Adrenal gland (tissue), 12 donors: ENCODE data around the gene FAM216B. TPM values are rescaled to one million over a fixed set of nuclear protein-coding genes. Genes with fewer than 3 reads are reported as not detected.

Source experiments
- DNase-seq, 7 donors: peaks; one replicate each; pipeline ENCODE4 v3.0.0-alpha.2; 2019 to 2020
- H3K27ac ChIP-seq, 5 donors: fragments of 200-600 bp; sonication (generic) in 4 of 5; 1 replicate in 3 of 5; 2 replicates in 2 of 5; pipeline versions ENCODE4 v1.5.1 to v1.8.0; 2016 to 2020; ENCODE audit warnings: mild to moderate bottlenecking in 1 of 5
- H3K27me3 ChIP-seq: fragments of 200-600 bp; 2 replicates; pipeline ENCODE4 v1.8.0; 2021
- H3K36me3 ChIP-seq, 2 donors: fragments of 200-600 bp; replicated peaks in 1 of 2; 1 replicate in 1 of 2; 2 replicates in 1 of 2; pipeline versions ENCODE4 v1.5.1 to v1.8.0; 2018 to 2022
- H3K4me1 ChIP-seq, 2 donors: fragments of 200-600 bp; replicated peaks in 1 of 2; 1 replicate in 1 of 2; 2 replicates in 1 of 2; pipeline versions ENCODE4 v1.5.1 to v1.8.0; 2018 to 2021
- H3K4me3 ChIP-seq, 4 donors: fragments of 200-600 bp; sonication (generic) in 3 of 4; one replicate each; pipeline ENCODE4 v1.5.1; 2016 to 2018
- H3K9me3 ChIP-seq, 3 donors: fragments of 200-600 bp; sonication (generic) in 1 of 3; replicated peaks in 1 of 3; 1 replicate in 2 of 3; 2 replicates in 1 of 3; pipeline versions ENCODE4 v1.5.1 to v1.8.0; 2016 to 2021
- CTCF ChIP-seq, 6 experiments: fragments of 450-650 bp in 4 of 6; fragments of 200-600 bp in 2 of 6; sonication (generic) in 1 of 6; IDR thresholded peaks; 1 replicate in 5 of 6; 2 replicates in 1 of 6; pipeline versions ENCODE4 v1.5.1 to v1.8.0; 2016 to 2021; ENCODE audit warnings: antibody characterized with exemption in 6 of 6, mild to moderate bottlenecking in 2 of 6, moderate library complexity in 1 of 6
- POLR2A ChIP-seq, 2 donors: fragments of 450-650 bp; IDR thresholded peaks; one replicate each; pipeline ENCODE4 v1.6.1; 2017; ENCODE audit warnings: antibody characterized with exemption in 2 of 2, mild to moderate bottlenecking in 2 of 2, moderate library complexity in 1 of 2
- WGBS, 4 donors: extraction: QIAGEN DNeasy Blood & Tissue Kit in 2 of 4; methylation state at CpG; one replicate each; pipeline versions ENCODE4 v1.1.5 to v1.1.7; 2013 to 2017; 5-methylcytosine and 5-hydroxymethylcytosine counted together
- intact Hi-C, 2 donors: fragments of 100-400 bp; cut with DNase I; formaldehyde crosslinking; loops; one replicate each; pipeline versions ENCODE4 v1.14.1 to v1.15.0; 2022 to 2023
- polyA plus RNA-seq, 3 donors: library from polyadenylated mRNA; stranded (reverse); fragments of 200-250 nt in 2 of 3; fragments of 350-450 nt in 1 of 3; fragmentation: Illumina TruSeq in 1 of 3; extraction: RNeasy Lipid Tissue Mini Kit (QIAGEN cat#74804) in 1 of 3; gene quantifications; one replicate each; pipeline ENCODE4 v1.2.3, GENCODE V29; 2013 to 2014
- total RNA-seq, 9 donors: library from RNA; depleted of rRNA in 4 of 9; stranded (reverse); fragments of >200 nt in 4 of 9; fragments of 120-200 nt in 1 of 9; fragmentation: NEBNext Ultra II Directional in 1 of 9; extraction: Animal tissue kit (Norgen Biotek cat#: 25700) in 1 of 9; gene quantifications; one replicate each; pipeline versions ENCODE4 v1.1.0 to v1.2.4, GENCODE V29; 2013 to 2023
- donor health status: healthy with polysubstance abuse.
- donor health status: Bipolar disorder and iron deficiency.
- donor health status: DM: yes; HTN: yes; CAD: no.
- donor health status: DM: no; HTN: no; CAD: no.
- donor health status: DM: no; HTN: no; CAD: no.
- donor health status: DM: yes; HTN: yes; CAD: no.

Gene FAM216B
- total and polyA plus RNA-seq, 12 donors = not detected

GRCh38 chr13:42836930-42837690, 55.7 kb downstream of the FAM216B start:
- H3K27me3 ChIP-seq = no peaks in the 10 kb centered on the region
- H3K4me1 ChIP-seq = no peaks in the 10 kb centered on the region
- TF ChIP-seq CTCF (IDR thresholded peaks at IDR 0.05) (peak in 3 of 6 experiments; percentile 33 to 46 (median 42)), POLR2A (IDR thresholded peaks at IDR 0.05) (no peak)
- WGBS, 4 donors = 45 to 57% (median 51%) methylated on average over 10 of the region's 10 CpGs
- intact Hi-C loops = no loop called here
- no peaks in the 10 kb centered on the region for H3K9me3 ChIP-seq
- no peaks in the 10 kb centered on the region for H3K36me3 ChIP-seq
- no peak overlapping the region for H3K4me3 ChIP-seq
- no peak overlapping the region for H3K27ac ChIP-seq
- peak in 6 of 7 donors; percentile 13 to 34 (median 20) for DNase-seq

Other genes starting within 250 kb of the FAM216B start
- gene TNFSF11, start 207.4 kb upstream of the FAM216B start, total RNA-seq = under 1 TPM in 1 of 9 donors, not detected in 8; 0.55 TPM
- not detected for gene TNFSF11, start 207.4 kb upstream of the FAM216B start, polyA plus RNA-seq
- gene EPSTI1, start 210.7 kb downstream of the FAM216B start, total RNA-seq = 10 to 100 TPM in 6 of 9 donors, 1 to 10 TPM in 3; 7.1 to 36.3 (median 10.3) TPM
- gene EPSTI1, start 210.7 kb downstream of the FAM216B start, polyA plus RNA-seq = 10 to 100 TPM in 1 of 3 donors, 1 to 10 TPM in 2; 6.8 to 12.4 (median 8.5) TPM
- gene DNAJC15, start 242.0 kb downstream of the FAM216B start, total RNA-seq = 10 to 100 TPM; 10.0 to 33.5 (median 17.4) TPM
- gene DNAJC15, start 242.0 kb downstream of the FAM216B start, polyA plus RNA-seq = 10 to 100 TPM; 13.5 to 23.1 (median 21.4) TPM